A549 treated with RU486 at 1 μM for 4 hours (cell line): ENCODE measurements around the gene OR4F15. TPM values are rescaled to one million over a fixed set of nuclear protein-coding genes. Genes with fewer than 3 reads are reported as not detected.

Experiments
- total RNA-seq: library from RNA; stranded (reverse); fragments of 200-300 nt; extraction: Qiagen RNA extraction; gene quantifications from 5 replicates; pipeline ENCODE4 v1.2.3, GENCODE V29; 2022; ENCODE audit warnings: low read depth

OR4F15 gene, protein sequence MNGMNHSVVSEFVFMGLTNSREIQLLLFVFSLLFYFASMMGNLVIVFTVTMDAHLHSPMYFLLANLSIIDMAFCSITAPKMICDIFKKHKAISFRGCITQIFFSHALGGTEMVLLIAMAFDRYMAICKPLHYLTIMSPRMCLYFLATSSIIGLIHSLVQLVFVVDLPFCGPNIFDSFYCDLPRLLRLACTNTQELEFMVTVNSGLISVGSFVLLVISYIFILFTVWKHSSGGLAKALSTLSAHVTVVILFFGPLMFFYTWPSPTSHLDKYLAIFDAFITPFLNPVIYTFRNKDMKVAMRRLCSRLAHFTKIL
- not detected in 5 replicates for total RNA-seq

DNA sequence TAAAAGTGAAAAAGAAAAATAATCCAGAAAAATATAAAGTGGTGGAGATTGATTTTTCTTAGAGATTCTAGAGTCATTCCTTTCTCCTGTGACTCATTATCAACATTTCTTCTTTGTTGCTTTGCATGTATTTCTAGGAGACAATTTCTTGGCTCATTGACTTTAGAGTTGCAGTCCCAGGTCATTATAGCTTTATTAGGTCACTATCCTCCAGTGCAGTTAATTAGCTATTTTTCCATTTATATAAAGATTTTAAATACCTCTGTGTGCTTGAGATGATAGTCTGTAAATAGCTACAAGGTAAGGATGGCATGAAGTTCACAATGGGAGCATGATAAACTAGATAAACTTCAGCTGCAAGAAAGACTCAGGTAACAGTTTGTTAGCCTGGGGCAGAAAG, at the start of gene OR4F15:
OR4F15 (plus strand) TSS at position 301 of the 400 bp plus-strand sequence. CDS start 5,985 bp downstream, outside the sequence.

DNA sequence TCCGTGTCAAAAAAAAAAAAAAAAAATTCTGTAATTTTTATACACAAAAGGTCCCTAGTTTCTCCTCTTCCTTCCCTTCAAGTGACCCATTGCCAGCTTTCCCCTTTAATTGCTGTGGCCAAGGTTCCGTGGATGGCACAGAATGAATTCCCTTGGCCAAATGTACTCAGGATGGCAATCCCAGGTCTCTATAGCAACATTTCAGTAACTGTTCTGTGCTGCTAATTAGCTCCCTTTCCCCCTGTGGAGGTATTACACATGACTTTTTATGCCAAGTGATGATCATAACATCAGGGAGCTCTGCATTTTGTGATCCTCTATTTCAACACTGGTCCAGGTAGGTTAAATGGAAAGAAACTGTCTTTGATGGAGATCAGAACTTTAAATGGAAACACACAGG, 8.8 kb upstream of the OR4F15 start, which contains the start of gene OR4F6:
OR4F6 (plus strand) TSS at position 301 of the 400 bp plus-strand sequence. CDS start 2,211 bp downstream, outside the sequence.

Other genes with a start within 250 kb of the OR4F15 start
- gene TM2D3, start 159.8 kb upstream of the OR4F15 start, total RNA-seq, result 23.5 to 32.9 TPM (median 28.0 TPM) in 5 replicates
- gene TARS3, start 87.7 kb upstream of the OR4F15 start, total RNA-seq, result 6.0 to 8.2 TPM (median 7.0 TPM) in 5 replicates
- gene OR4F6, start 8.7 kb upstream of the OR4F15 start, total RNA-seq, result not detected in 5 replicates